NT2/D1 (cell line): ENCODE measurements around the gene PLCB1.

ENCODE experiments used
- YY1 ChIP-seq: IDR thresholded peaks from 2 replicates; pipeline ENCODE4 v1.6.1; 2011; ENCODE audit not compliant: insufficient read length, insufficient read depth
- ZNF274 ChIP-seq: IDR thresholded peaks from 2 replicates; pipeline ENCODE4 v1.6.1; 2011; ENCODE audit warnings: mild to moderate bottlenecking, low read depth, low read length

DNA sequence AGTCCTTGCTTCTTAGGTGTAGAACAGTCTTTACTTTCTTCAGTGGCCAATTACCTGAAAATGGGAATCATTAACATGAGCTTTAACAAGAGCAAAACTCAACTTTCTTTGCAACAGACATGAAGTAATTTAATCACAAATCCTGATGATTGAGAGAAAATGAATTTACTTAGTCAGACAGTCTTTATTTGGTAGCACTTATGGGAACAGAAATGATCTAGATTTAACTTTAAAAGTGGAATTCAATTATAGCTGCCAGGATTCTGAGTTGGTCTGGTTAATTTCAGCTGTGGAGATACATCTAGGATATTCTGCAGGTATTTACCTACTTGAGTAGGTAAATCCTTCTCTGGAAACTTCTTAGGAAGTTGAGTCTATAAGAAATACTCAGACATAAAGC is 492.6 kb downstream of the PLCB1 start:
- TF ChIP-seq ZNF274: no peak
- no peak for TF ChIP-seq YY1
